ENCODE data around the gene NOX3.
"Not testable (repeated sequence)": the region's sequence is repeated elsewhere in the genome, so short reads cannot be mapped to it uniquely, and the experiment has no call there.

NOX3 gene

DNA sequence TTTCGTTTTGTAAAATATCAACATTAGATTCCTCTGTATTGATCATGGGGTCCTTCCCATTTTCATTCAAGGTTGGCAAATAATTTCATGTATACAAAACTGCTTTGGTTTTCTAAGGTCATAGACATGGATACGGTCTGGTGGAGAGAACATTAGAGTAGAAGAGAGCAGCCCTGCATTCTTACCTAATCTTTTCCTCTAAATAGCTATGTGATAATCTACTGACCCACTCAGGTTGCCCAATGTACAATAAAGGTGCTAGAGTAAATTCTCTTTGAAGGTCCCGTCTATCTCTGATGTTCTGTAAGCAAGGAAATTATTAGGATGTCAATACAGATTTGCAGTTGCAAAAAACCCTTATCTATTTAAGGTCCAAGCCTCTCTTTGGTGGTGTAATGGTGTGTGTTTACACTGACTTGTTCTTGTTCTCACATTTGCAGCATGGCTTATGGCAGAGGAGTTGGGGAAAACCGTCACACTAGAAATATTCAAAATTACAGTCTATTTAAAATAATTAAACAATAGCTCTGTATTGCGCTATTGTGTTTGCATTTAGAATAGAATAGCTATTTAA lies 31.2 kb upstream of the NOX3 start:
- Mint-ChIP-seq H3K36me3 (ENCODE audit: low read depth) (no peaks in the 10 kb centered on the region), H3K4me3 (no peak overlapping the region), H3K4me1 (ENCODE audit: low read depth) (no peaks in the 10 kb centered on the region), H3K9me3 (peaks cover 14% of the 10 kb centered on the region), H3K27ac (no peak overlapping the region), H3K27me3 (no peaks in the 10 kb centered on the region)
- intact Hi-C loops (cut with micrococcal nuclease) = no loop called here

DNA sequence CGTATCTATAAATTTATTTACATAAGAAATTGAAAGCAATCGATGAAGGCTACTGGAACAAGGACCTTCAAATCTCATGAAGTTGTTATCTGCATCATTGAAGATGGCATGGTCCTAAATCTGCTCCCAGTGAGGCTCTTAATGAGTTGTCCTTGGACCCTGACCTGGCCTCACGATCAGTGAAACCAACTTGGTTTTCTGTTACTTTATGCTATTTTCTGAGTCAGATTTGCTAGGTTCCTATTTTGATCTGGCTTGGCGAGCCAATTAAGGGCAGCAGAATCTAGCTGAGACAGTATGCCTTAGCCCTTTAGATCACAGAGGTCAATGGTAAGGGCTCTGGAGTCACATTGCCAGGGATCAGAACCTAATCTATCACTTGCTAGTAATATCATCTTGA lies 30.1 kb upstream of the NOX3 start:
- intact Hi-C loops (cut with micrococcal nuclease) = no loop called here
- H3K27ac Mint-ChIP-seq = no peak overlapping the region
- peaks cover 17% of the 10 kb centered on the region for H3K9me3 Mint-ChIP-seq

DNA sequence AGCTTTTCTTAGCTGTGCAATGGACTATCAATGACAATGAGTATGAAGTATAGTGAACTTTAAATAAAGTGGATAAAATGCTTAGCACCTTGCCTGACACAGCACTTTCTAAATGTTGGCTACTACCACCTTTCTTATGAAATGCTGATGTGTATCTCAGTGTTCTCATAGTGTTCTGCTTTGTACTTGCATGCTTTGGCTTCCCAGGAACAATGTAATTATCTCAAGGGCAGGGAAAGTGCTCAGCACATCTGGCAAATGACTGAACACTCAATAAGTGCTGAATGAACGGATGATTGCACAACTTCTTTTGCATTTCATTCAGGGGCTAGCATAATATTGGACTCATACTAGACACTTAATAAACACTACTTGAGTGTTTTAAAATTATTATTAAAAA lies 28.2 kb upstream of the NOX3 start:
- Mint-ChIP-seq H3K27ac (no peak overlapping the region), H3K4me3 (no peak overlapping the region)

More for the DNA sequence above, 30.1 kb upstream of the NOX3 start:
- H3K4me1 Mint-ChIP-seq (ENCODE audit: low read depth) = no peaks in the 10 kb centered on the region
- H3K36me3 Mint-ChIP-seq (ENCODE audit: low read depth) = no peaks in the 10 kb centered on the region
- H3K4me3 Mint-ChIP-seq = no peak overlapping the region
- H3K27me3 Mint-ChIP-seq = no peaks in the 10 kb centered on the region

DNA sequence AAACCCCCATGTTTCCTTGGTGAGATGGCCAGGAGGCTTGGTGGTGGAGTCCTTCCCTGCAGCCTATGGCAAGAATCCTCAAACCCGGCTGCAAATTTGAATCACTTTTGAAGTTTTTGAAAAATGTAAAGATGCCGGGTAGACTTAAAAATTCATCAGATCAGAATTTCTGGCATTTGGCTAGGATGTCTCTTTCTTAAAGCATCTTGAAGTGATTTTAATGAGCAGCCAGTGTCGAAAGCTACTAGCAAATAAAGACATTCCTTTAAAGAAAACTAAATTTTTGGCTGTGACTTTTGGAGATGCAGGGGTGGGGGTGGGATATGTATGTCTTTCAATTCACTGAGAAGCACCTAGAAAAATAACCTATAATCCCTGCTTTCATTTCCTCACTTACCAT lies 25.6 kb upstream of the NOX3 start:
- H3K27me3 Mint-ChIP-seq = no peaks in the 10 kb centered on the region
- H3K4me3 Mint-ChIP-seq = no peak overlapping the region
- no peak overlapping the region for H3K27ac Mint-ChIP-seq
- H3K36me3 Mint-ChIP-seq (ENCODE audit: low read depth) = no peaks in the 10 kb centered on the region
- intact Hi-C loops (cut with micrococcal nuclease) = no loop called here
- H3K4me1 Mint-ChIP-seq (ENCODE audit: low read depth) = no peaks in the 10 kb centered on the region
- peaks cover 17% of the 10 kb centered on the region for H3K9me3 Mint-ChIP-seq

More for the DNA sequence above, 28.2 kb upstream of the NOX3 start:
- Mint-ChIP-seq H3K4me1 (ENCODE audit: low read depth) (no peaks in the 10 kb centered on the region), H3K36me3 (ENCODE audit: low read depth) (no peaks in the 10 kb centered on the region), H3K9me3 (peaks cover 17% of the 10 kb centered on the region), H3K27me3 (no peaks in the 10 kb centered on the region)
- intact Hi-C loops (cut with micrococcal nuclease) = no loop called here

DNA sequence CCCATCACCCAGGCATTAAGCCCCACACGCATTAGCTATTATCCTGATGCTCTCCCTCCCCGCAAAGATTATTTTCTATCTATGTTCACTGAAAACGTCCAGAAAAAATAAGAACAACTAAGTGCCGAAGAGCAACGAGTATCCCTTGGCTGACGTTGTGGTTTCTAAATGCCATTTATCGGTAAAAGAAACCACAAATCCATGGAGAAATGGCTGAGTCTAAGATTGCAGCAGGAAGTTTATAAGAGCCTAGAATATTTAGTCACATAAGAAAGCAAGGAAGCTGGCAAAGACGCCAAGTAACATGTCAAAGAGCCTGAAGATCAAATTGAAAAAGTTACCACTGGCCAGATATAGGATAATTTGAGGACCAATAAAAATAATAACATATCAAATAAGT lies 18.1 kb upstream of the NOX3 start:
- no peaks in the 10 kb centered on the region for H3K27me3 Mint-ChIP-seq
- H3K27ac Mint-ChIP-seq = no peak overlapping the region
- intact Hi-C loops (cut with micrococcal nuclease) = no loop called here
- peaks cover 25% of the 10 kb centered on the region for H3K9me3 Mint-ChIP-seq
- no peak overlapping the region for H3K4me3 Mint-ChIP-seq
- H3K4me1 Mint-ChIP-seq (ENCODE audit: low read depth) = no peaks in the 10 kb centered on the region
- no peaks in the 10 kb centered on the region for H3K36me3 Mint-ChIP-seq (ENCODE audit: low read depth)

DNA sequence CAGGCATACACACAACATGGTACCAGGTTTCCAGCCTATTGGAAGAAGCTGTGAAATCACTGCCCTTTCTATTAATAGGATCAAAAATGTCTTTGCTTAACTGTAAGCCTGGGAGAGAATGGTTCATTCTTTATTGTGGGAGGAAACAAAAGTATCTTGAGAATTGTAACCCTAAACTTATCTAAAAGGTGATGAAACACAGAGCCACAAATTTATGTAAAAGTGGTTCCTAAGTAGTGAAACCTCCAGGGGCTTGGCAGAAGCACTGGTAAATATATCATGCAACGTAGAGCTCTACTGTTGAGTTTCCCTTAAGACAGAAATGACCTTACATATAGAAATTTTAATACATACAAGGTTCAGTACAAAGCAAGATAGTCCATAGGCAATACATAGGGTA lies 17.2 kb upstream of the NOX3 start:
- H3K27ac Mint-ChIP-seq = no peak overlapping the region
- peaks cover 34% of the 10 kb centered on the region for H3K9me3 Mint-ChIP-seq
- no peaks in the 10 kb centered on the region for H3K27me3 Mint-ChIP-seq
- no peaks in the 10 kb centered on the region for H3K4me1 Mint-ChIP-seq (ENCODE audit: low read depth)
- intact Hi-C loops (cut with micrococcal nuclease) = no loop called here
- H3K4me3 Mint-ChIP-seq = no peak overlapping the region
- no peaks in the 10 kb centered on the region for H3K36me3 Mint-ChIP-seq (ENCODE audit: low read depth)

DNA sequence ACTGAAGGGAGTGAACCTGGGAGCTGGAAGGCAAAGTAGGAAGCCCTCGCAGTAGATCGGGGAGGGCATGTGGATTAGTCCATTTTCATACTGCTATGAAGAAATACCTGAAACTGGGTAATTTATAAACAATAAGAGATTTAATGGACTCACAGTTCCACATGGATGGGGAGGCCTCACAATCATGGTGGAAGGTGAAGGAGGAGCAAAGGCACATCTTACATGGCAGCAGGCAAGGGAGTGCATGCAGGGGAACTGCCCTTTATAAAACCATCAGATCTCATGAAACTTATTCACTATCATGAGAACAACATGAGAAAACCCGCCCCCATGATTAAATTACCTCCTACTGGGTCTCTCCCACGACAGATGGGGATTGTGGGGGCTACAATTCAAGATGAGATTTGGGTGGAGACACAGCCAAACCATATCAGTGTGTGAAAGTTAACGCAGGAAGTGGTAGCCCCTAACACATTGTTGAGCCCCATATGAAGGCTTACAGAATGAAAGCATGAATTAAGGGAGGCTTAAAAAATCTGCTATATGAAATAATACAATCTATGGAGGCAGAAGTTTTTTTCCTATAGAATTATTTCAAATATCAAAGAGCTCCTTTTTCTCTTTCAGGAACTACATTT lies 15.5 kb upstream of the NOX3 start:
- H3K27ac Mint-ChIP-seq; H3K27me3 Mint-ChIP-seq; H3K4me1 Mint-ChIP-seq (ENCODE audit: low read depth); H3K4me3 Mint-ChIP-seq; intact Hi-C loops (cut with micrococcal nuclease); H3K36me3 Mint-ChIP-seq (ENCODE audit: low read depth): not testable (repeated sequence)
- H3K9me3 Mint-ChIP-seq = peaks cover 52% of the 10 kb centered on the region

DNA sequence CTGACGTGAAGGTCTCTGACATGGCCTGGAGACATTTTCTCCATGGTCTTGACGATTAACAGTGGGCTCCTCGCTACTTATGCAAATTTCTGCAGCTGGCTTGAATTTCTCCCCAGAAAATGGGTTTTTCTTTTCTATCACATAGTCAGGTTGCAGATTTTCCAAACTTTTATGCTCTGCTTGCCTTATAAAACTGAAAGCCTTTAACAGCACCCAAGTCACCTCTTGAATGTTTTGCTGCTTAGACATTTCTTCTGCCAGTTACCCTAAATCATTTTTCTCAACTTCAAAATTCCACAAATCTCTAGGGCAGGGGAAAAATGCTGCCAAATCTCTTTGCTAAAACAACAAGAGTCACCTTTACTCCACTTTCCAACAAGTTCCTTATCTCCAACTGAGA lies 12.9 kb upstream of the NOX3 start:
- peaks cover 74% of the 10 kb centered on the region for H3K9me3 Mint-ChIP-seq
- H3K36me3 Mint-ChIP-seq (ENCODE audit: low read depth); intact Hi-C loops (cut with micrococcal nuclease); H3K4me3 Mint-ChIP-seq; H3K4me1 Mint-ChIP-seq (ENCODE audit: low read depth); H3K27me3 Mint-ChIP-seq; H3K27ac Mint-ChIP-seq: not testable (repeated sequence)

DNA sequence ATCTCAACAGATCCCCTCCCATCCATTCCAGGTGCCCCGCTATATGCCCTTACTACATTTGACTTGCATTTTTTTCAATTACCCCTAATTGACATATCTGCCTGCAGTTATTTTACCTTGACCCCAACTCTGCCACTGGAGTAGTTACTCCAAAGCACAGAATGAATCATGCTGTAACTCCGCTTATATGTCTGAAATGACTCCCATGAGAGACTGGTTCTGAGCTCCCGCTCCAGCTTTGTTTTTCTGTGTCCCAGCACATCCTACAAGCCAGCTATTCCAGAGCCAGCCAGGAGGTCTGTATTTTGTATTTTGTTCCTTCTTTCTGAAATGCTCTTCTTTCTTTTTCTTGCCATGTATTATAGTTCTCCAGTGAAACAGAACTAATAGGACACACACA lies 10.9 kb upstream of the NOX3 start:
- intact Hi-C loops (cut with micrococcal nuclease) = no loop called here
- Mint-ChIP-seq H3K27me3 (no peaks in the 10 kb centered on the region), H3K4me3 (no peak overlapping the region), H3K27ac (no peak overlapping the region), H3K36me3 (ENCODE audit: low read depth) (no peaks in the 10 kb centered on the region), H3K9me3 (peaks cover 74% of the 10 kb centered on the region), H3K4me1 (ENCODE audit: low read depth) (no peaks in the 10 kb centered on the region)

DNA sequence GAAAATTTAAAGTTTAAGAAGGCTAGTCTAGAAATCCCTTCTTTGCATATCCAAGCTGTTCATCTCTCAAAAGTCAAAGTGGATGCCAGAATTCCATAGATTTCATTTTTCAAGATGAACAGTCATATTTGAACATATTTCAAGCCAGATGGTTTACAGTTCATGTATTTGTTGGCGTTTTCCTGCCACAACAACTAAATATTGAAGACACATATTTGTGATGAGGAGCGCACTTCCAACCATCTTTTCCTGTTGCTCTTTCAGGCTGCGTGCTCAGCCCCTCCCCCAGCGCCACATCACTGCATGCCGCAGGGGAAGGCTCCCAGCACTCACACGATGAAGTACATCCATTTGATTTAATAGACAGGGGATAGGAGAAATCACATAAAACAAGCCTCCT lies 5.9 kb upstream of the NOX3 start:
- intact Hi-C loops (cut with micrococcal nuclease) = no loop called here
- no peaks in the 10 kb centered on the region for H3K27me3 Mint-ChIP-seq
- H3K27ac Mint-ChIP-seq = no peak overlapping the region
- H3K9me3 Mint-ChIP-seq = peaks cover 27% of the 10 kb centered on the region
- H3K4me1 Mint-ChIP-seq (ENCODE audit: low read depth) = no peaks in the 10 kb centered on the region
- H3K36me3 Mint-ChIP-seq (ENCODE audit: low read depth) = no peaks in the 10 kb centered on the region
- no peak overlapping the region for H3K4me3 Mint-ChIP-seq

DNA sequence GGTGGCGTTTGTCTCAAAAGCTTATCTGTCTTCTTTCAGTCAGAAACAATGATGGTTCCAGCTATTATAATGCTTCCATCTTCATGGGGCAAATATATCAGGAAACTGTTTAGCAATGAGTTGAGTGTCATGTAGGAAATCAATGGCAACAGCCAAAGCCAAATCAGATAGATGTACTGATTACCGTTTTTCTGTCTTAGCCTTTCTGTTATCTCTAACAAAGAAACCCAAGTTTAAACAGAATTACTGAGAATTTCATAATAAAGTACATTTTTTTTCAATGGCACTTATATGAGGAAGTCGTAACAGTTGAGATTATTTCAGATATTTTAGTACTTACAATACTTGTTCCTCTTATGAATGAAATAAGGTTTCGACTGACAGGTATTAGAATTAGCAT lies 1.2 kb downstream of the NOX3 start:
- Mint-ChIP-seq H3K4me3 (no peak overlapping the region), H3K9me3 (no peaks in the 10 kb centered on the region), H3K4me1 (ENCODE audit: low read depth) (no peaks in the 10 kb centered on the region), H3K36me3 (ENCODE audit: low read depth) (no peaks in the 10 kb centered on the region), H3K27ac (no peak overlapping the region), H3K27me3 (peaks cover 4% of the 10 kb centered on the region)
- intact Hi-C loops (cut with micrococcal nuclease) = no loop called here

DNA sequence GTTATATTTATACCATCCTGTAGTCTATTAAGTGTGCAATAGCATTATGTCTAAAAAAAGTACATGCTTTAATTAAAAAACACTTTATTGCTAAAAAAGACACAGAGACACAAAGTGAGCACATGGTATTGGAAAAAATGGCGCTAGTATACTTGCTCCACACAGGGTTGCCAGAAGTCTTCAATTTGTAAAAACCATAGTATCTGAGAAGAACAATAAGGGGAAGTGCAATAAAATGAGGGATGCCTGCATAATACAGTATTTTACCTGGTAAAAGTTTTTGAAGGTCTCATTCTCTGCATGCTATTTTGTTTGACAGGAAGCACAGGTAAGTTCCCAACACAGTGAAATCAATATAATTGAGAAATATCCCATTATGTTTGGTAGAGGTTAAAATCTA lies 1.6 kb downstream of the NOX3 start:
- peaks cover 4% of the 10 kb centered on the region for H3K27me3 Mint-ChIP-seq
- no peaks in the 10 kb centered on the region for H3K4me1 Mint-ChIP-seq (ENCODE audit: low read depth)
- no peak overlapping the region for H3K4me3 Mint-ChIP-seq
- intact Hi-C loops (cut with micrococcal nuclease) = no loop called here
- no peak overlapping the region for H3K27ac Mint-ChIP-seq
- no peaks in the 10 kb centered on the region for H3K36me3 Mint-ChIP-seq (ENCODE audit: low read depth)
- no peaks in the 10 kb centered on the region for H3K9me3 Mint-ChIP-seq

DNA sequence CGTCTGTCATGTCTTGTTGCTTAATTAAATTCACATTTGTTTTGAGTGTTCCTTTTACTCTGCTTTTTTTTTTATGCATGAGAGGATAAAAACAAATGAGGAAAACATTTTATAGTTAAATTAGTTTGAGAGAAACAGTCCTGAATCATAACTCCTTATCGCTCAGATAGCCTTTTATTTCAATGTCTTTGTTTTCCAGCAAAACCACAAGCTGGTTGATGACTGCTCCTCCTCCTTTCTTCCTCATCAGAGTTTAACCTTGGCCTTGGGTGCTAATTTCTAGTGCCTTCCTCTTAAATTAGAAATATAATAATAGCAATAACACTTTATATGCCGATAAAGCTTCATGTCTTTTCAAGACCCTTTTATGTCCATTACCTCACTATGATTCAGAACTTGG lies 3.1 kb downstream of the NOX3 start:
- Mint-ChIP-seq H3K9me3 (no peaks in the 10 kb centered on the region), H3K4me3 (no peak overlapping the region), H3K36me3 (ENCODE audit: low read depth) (no peaks in the 10 kb centered on the region), H3K27me3 (peaks cover 4% of the 10 kb centered on the region), H3K27ac (no peak overlapping the region), H3K4me1 (ENCODE audit: low read depth) (no peaks in the 10 kb centered on the region)
- intact Hi-C loops (cut with micrococcal nuclease) = no loop called here

DNA sequence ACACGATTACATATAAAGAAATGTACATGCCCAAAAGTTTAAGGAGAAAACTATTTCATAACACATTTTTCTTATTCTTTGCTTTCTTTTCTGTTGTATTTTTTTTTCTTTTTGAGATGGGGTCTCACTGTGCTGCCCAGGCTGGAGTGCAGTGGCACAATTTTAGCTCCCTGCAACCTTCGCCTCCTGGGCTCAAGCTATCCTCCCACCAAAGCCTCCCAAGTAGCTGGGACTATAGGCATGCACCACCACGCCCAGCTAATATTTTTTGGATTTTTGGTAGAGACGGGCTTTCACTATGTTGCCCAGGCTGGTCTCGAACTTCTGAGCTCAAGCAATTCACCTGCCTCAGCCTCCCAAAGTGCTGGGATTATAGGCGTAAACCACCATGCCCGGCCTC lies 4.1 kb downstream of the NOX3 start:
- H3K4me1 Mint-ChIP-seq (ENCODE audit: low read depth); H3K9me3 Mint-ChIP-seq; intact Hi-C loops (cut with micrococcal nuclease); H3K27me3 Mint-ChIP-seq; H3K36me3 Mint-ChIP-seq (ENCODE audit: low read depth); H3K4me3 Mint-ChIP-seq; H3K27ac Mint-ChIP-seq: not testable (repeated sequence)

DNA sequence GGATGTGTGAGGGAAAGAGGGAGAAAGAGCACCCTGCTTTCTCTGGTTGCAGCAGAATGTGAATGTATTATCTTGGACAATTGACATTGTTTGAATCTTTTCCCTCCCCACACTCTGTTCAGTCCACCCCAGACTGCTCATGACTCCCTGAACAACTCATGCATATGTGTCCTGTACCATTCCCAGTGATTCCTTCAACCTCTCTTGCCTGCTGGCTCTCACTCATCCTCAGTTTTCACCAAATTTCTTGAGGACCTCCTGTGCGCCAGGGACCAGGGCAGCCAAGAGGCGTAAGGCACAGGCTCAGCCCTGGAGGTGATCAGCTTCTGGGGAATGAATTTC lies 5.4 kb downstream of the NOX3 start:
- Mint-ChIP-seq H3K9me3 (no peaks in the 10 kb centered on the region), H3K27ac (no peak overlapping the region), H3K27me3 (peaks cover 4% of the 10 kb centered on the region), H3K36me3 (ENCODE audit: low read depth) (no peaks in the 10 kb centered on the region), H3K4me3 (no peak overlapping the region), H3K4me1 (ENCODE audit: low read depth) (no peaks in the 10 kb centered on the region)
- intact Hi-C loops (cut with micrococcal nuclease) = no loop called here

All from dendritic cell treated with granulocyte-macrophage colony-stimulating factor and Interleukin-4, amounts not matched to agents 40 ng/mL and 50 ng/mL, for 4 days (primary cell).